Gastrocnemius medialis (tissue), 4 donors: ENCODE results near the gene ZNF365.

Experiments used
- CTCF ChIP-seq, 5 experiments: fragments of 450-650 bp in 3 of 5; fragments of 200-600 bp in 2 of 5; sonication (generic) in 2 of 5; IDR thresholded peaks in 4 of 5; conservative IDR thresholded peaks in 1 of 5; 1 replicate in 4 of 5; 2 replicates in 1 of 5; pipeline ENCODE4 v1.5.1; 2016 to 2019; ENCODE audit warnings: antibody characterized with exemption in 5 of 5, mild to moderate bottlenecking in 3 of 5, moderate library complexity in 3 of 5
- POLR2A ChIP-seq, 2 donors: fragments of 450-650 bp; IDR thresholded peaks; one replicate each; pipeline ENCODE4 v1.6.1; 2017; ENCODE audit warnings: antibody characterized with exemption in 2 of 2, mild to moderate bottlenecking in 2 of 2, moderate library complexity in 2 of 2

- TF ChIP-seq CTCF (IDR thresholded peaks at IDR 0.05 in 4 of 5, conservative IDR thresholded peaks at IDR 0.05 in 1 of 5), result no peak
- no peak for TF ChIP-seq POLR2A (IDR thresholded peaks at IDR 0.05)
Observed at GRCh38 chr10:62443866-62444265, 69.7 kb downstream of the ZNF365 start.
